Skeletal muscle satellite cell (primary cell): ENCODE data around the gene TRPC6.

Experiments used
- H3K27me3 ChIP-seq: 2 replicates; pipeline ENCODE4 v1.7.0; 2013; ENCODE audit warnings: low read length; ENCODE audit not compliant: control insufficient read depth, insufficient read depth
- H3K36me3 ChIP-seq: 2 replicates; pipeline ENCODE4 v1.7.0; 2013; ENCODE audit warnings: mild to moderate bottlenecking, control low read depth, low read length; ENCODE audit not compliant: insufficient read depth
- H3K4me1 ChIP-seq: 2 replicates; pipeline ENCODE4 v1.7.0; 2013; ENCODE audit warnings: low read length; ENCODE audit not compliant: control insufficient read depth, insufficient read depth
- H3K4me2 ChIP-seq: 2 replicates; pipeline ENCODE4 v1.7.0; 2013; ENCODE audit warnings: mild to moderate bottlenecking, low read length
- H3K4me3 ChIP-seq: 2 replicates; pipeline ENCODE4 v1.7.0; 2013; ENCODE audit warnings: low read length
- H3K9ac ChIP-seq: 2 replicates; pipeline ENCODE4 v1.7.0; 2013; ENCODE audit warnings: mild to moderate bottlenecking, low read depth, low read length, moderate library complexity
- H3K9me3 ChIP-seq: replicated peaks from 2 replicates; pipeline ENCODE4 v1.7.0; 2013; ENCODE audit warnings: mild to moderate bottlenecking, control low read depth, low read length

The TRPC6 gene

DNA sequence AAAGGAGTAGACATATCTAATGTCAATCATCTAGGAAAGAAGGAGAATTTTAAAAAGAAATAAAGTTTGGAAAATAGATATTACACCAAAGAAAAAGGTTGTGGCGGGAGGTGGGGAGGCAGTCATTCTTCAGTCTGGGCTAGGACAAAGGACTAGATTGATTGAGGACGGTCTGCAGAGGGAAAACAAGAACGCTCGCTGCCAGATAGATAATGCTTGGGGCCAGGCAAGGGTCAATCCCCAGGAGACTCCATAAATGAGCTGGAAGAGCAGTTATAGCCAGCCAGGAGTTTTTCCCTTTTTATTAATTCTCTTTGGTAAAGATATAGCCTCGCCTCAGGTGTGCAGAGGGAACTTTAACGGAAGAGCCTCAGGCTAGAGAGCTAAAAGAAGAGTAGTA is 6.3 kb downstream of the TRPC6 start:
- Histone ChIP-seq H3K4me1 (no peaks in the 10 kb centered on the region), H3K4me3 (no peak overlapping the region), H3K9ac (no peak overlapping the region), H3K9me3 (peaks cover 3% of the 10 kb centered on the region), H3K36me3 (no peaks in the 10 kb centered on the region), H3K27me3 (peaks cover 16% of the 10 kb centered on the region), H3K4me2 (no peak overlapping the region)

DNA sequence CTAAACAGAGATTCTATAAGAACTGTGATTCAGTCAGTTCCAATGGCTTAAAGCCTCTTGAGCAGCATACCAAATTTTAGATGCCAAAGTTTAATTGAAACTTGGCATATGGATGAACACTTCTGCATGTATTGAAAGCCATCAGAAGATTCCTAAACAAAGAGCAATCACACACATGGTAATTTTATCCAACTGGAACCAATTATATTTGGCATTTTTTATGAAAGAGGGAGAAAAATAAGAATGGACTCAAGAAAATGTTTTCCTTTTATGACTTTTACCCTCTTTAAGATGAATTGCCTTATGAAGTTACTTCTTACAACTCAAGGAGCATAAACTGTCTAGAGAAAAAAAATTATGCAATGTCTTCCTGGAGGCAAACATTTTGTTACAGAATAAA is 7.4 kb downstream of the TRPC6 start:
- no peak overlapping the region for H3K4me2 ChIP-seq
- no peak overlapping the region for H3K4me3 ChIP-seq
- peaks cover 3% of the 10 kb centered on the region for H3K9me3 ChIP-seq
- no peaks in the 10 kb centered on the region for H3K4me1 ChIP-seq
- H3K36me3 ChIP-seq = no peaks in the 10 kb centered on the region
- peaks cover 11% of the 10 kb centered on the region for H3K27me3 ChIP-seq
- no peak overlapping the region for H3K9ac ChIP-seq

DNA sequence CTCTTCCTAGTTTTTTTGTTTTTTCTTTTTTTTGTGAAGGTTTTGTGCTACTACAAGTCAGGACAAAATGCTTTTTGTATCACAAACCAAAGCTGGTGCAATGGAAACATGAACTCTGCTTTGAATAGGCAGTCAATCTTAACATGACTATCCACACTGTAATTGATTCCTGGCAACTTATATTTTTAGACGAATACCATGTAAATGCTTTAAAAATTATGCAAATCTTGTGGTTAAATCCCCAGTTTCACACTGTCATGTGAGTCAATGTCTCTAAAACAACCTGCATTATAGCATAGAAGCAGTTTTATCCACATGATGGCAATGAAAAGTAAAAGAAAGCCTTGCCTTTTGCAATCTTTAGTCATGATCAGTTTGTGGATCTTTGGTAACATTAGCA is 8.9 kb downstream of the TRPC6 start:
- Histone ChIP-seq H3K36me3 (no peaks in the 10 kb centered on the region), H3K4me3 (no peak overlapping the region), H3K9ac (no peak overlapping the region), H3K27me3 (peaks cover 2% of the 10 kb centered on the region), H3K9me3 (peaks cover 3% of the 10 kb centered on the region), H3K4me2 (no peak overlapping the region), H3K4me1 (no peaks in the 10 kb centered on the region)

DNA sequence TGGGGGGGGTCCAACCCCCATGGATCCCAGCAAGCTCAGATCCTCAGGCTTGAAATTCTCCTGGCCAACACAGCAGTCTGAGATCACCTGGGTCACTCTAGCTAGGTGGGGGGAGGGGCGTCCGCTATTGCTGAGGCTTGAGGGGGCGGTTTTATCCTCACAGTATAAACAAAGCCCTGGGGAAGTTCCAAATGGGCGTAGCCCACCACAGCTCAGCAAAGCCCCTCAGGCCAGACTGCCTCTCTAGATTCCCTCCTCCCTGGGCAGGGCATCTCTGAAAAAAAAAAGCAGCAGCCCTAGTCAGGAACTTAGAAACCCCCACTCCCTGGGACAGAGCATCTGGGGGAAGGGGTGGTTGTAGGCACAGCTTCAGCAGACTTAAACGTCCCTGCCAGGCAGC is 16.7 kb downstream of the TRPC6 start:
- no peak overlapping the region for H3K4me2 ChIP-seq
- H3K27me3 ChIP-seq = no peaks in the 10 kb centered on the region
- H3K4me3 ChIP-seq = no peak overlapping the region
- H3K36me3 ChIP-seq = no peaks in the 10 kb centered on the region
- H3K9ac ChIP-seq = no peak overlapping the region
- H3K9me3 ChIP-seq = no peaks in the 10 kb centered on the region
- H3K4me1 ChIP-seq = no peaks in the 10 kb centered on the region

DNA sequence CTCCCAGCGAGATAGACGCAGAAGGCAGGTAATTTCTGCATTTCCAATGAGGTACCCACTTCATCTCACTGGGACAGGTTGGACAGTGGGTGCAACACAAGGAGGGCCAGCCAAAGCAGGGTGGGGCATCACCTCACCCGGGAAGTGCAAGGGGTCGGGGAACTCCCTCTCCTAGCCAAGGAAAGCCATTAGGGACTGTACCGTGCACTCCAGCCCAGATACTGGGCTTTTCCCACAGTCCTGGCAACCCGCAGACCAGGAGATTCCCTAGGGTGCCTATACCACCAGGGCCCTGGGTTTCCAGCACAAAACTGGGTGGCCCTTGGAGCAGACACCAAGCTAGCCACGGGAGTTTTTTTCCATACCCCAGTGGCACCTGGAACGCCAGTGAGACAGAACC is 17.2 kb downstream of the TRPC6 start:
- no peaks in the 10 kb centered on the region for H3K4me1 ChIP-seq
- no peak overlapping the region for H3K9ac ChIP-seq
- no peaks in the 10 kb centered on the region for H3K36me3 ChIP-seq
- H3K4me2 ChIP-seq = no peak overlapping the region
- no peak overlapping the region for H3K4me3 ChIP-seq
- no peaks in the 10 kb centered on the region for H3K27me3 ChIP-seq
- no peaks in the 10 kb centered on the region for H3K9me3 ChIP-seq

DNA sequence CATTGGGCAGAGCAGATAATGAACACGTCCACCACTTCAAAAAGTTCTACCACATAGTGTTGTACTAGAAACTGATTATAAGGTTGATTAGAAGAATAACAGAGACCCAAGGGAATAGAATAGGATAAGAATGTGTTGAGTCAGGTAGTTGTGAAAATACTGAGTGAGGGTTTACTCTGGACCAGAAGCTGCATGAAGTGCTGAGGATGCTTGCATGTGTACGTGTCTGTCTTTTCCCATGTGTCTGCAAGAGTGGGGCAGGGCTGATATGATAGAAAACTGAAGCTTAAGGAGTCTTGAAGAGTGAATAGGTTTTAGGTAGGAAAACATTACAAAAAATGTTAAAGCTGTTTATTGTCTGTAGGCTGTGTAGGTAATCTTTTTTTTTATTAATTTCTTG is 20.6 kb downstream of the TRPC6 start:
- Histone ChIP-seq H3K9me3 (no peaks in the 10 kb centered on the region), H3K27me3 (peaks cover 5% of the 10 kb centered on the region), H3K4me3 (no peak overlapping the region), H3K9ac (no peak overlapping the region), H3K36me3 (no peaks in the 10 kb centered on the region), H3K4me1 (no peaks in the 10 kb centered on the region), H3K4me2 (no peak overlapping the region)

DNA sequence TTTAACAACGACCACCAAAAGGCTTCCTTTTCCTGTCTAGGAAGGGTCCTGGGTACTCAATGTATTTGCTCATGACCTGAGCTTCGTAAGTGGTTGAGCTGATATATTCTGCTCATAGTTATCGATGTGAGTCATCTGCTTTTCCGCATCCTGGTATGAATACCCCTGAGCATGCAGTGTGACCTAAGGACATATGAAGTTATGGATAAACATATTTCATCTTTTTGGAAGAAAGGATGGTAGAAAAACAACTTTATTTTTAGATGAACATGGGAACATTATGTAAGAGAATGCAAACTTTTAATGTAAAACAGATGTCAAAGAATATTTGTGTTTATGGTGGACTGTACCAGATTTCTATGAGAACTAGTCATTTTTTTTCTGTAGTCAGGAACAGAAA is 28.4 kb downstream of the TRPC6 start:
- H3K27me3 ChIP-seq = peaks cover 1% of the 10 kb centered on the region
- H3K9me3 ChIP-seq = no peaks in the 10 kb centered on the region
- peaks cover 4% of the 10 kb centered on the region for H3K4me1 ChIP-seq
- no peak overlapping the region for H3K9ac ChIP-seq
- H3K4me2 ChIP-seq = no peak overlapping the region
- no peak overlapping the region for H3K4me3 ChIP-seq
- H3K36me3 ChIP-seq = no peaks in the 10 kb centered on the region

DNA sequence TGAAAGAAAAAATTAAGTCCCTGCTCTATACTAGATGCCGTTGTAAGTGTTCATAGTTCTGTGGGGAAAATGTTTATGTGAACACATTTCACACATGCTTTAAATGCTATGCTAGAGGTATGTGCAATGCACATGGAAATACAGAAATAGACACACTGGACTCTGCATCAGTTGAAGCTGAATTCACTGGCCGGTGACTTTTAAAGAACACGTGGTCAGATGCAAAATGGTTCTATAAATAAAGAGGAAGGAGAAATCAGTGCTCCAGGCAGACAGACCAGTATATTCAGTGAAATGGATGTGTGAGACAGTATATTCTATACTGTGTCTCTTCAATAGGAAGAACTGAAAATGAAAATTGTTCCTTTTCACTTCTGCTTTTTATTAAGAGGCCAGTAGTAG is 29.9 kb downstream of the TRPC6 start:
- Histone ChIP-seq H3K9me3 (no peaks in the 10 kb centered on the region), H3K4me2 (no peak overlapping the region), H3K27me3 (no peaks in the 10 kb centered on the region), H3K4me1 (peaks cover 4% of the 10 kb centered on the region), H3K4me3 (no peak overlapping the region), H3K36me3 (no peaks in the 10 kb centered on the region), H3K9ac (no peak overlapping the region)

DNA sequence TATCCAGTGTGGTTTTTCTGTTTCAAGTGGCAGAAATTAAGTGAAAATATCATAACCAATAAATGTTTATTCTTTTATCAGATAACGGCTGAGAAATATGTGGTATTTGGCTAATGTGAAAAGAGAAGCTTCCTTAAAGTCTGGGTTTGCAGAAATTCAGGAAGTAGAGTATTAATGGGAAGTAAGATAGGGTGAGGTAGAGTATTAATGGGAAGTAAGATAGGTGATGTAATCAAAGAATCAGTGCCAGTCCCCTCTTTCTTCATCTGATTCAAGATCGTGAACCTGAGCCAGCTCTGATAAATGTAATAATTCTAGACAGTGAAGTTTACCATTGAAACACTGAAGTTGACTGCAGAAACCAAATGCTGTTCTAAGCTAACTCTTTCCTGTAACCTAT is 30.9 kb downstream of the TRPC6 start:
- Histone ChIP-seq H3K4me3 (no peak overlapping the region), H3K27me3 (no peaks in the 10 kb centered on the region), H3K9me3 (no peaks in the 10 kb centered on the region)

DNA sequence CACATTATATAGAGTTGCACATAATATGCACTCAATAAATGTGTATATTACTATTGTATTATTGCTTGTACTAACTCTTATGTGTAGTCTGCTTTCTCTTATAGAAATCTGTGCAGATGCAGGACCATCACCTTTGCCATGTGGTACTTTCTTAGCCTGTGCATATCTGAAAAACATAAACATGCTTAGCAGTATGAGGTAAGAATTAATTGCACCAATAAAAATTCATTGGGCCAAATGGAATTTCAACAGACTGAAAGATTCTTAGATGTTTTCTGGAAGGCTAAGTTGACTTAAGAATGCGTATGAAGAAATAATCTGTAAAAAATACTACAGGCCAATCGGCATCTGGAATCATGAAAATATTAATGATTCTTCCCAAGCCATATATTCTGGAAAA is 55.3 kb downstream of the TRPC6 start:
- H3K27me3 ChIP-seq = no peaks in the 10 kb centered on the region
- H3K4me2 ChIP-seq = no peak overlapping the region
- H3K36me3 ChIP-seq = no peaks in the 10 kb centered on the region
- H3K9ac ChIP-seq = no peak overlapping the region
- no peaks in the 10 kb centered on the region for H3K4me1 ChIP-seq
- no peaks in the 10 kb centered on the region for H3K9me3 ChIP-seq
- no peak overlapping the region for H3K4me3 ChIP-seq

More for the DNA sequence above, 30.9 kb downstream of the TRPC6 start:
- no peaks in the 10 kb centered on the region for H3K36me3 ChIP-seq
- no peak overlapping the region for H3K4me2 ChIP-seq
- no peak overlapping the region for H3K9ac ChIP-seq
- peaks cover 4% of the 10 kb centered on the region for H3K4me1 ChIP-seq

DNA sequence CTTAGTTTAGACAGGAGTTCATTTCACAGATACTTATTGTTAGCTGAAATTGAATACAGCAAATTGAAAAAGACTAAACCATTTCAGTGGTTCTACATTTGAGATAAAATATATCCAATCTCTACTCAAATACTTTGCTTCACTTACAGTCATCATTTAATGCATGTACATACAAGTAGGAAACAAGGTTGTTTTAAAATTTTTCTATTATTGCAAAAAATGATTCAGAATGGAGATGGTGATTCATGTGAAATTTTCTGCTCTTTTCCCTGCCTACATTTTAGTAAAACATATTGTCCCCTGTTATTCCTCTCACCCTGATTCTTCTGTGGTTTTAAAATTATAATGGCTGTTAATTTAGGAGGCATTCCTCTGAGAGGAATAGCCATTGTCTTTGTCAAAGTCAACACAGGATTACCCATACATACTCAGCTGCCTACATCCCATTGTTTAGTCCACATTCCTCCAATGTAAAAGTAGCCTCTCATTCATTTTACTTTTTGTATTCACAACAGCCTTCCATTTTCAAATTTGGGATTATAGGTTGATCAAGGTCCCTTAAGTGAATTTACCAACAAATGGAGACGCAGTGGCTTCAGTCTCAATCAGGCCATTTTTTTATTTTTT is 60.1 kb downstream of the TRPC6 start:
- no peak overlapping the region for H3K4me3 ChIP-seq
- H3K9me3 ChIP-seq = no peaks in the 10 kb centered on the region
- no peaks in the 10 kb centered on the region for H3K27me3 ChIP-seq
- no peaks in the 10 kb centered on the region for H3K36me3 ChIP-seq
- H3K4me1 ChIP-seq = no peaks in the 10 kb centered on the region
- H3K9ac ChIP-seq = no peak overlapping the region
- no peak overlapping the region for H3K4me2 ChIP-seq

DNA sequence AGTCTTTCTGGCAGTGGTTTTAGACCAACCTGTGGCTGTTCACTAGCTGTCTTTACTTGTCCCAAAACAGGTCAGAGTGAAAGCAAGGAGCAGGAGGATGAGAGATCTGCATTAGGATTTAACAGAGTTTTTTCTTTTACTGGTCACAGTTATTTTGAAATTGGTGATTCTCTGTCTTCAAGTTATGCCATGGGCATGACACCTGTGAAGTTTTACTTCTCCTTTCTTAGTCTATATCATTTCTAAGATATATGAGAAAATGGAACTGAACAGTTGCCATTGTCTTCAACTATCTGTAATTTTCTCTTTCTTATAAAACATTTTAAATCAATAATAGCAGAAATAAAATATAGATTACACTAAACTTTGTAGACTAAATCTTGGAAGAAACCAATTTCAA is 60.6 kb downstream of the TRPC6 start:
- no peaks in the 10 kb centered on the region for H3K9me3 ChIP-seq
- H3K9ac ChIP-seq = no peak overlapping the region
- no peak overlapping the region for H3K4me2 ChIP-seq
- H3K36me3 ChIP-seq = no peaks in the 10 kb centered on the region
- H3K4me3 ChIP-seq = no peak overlapping the region
- H3K4me1 ChIP-seq = no peaks in the 10 kb centered on the region
- no peaks in the 10 kb centered on the region for H3K27me3 ChIP-seq
